HG03095 (cell line): ENCODE measurements around the gene CRIP2.

Experiments
- ATAC-seq: cut with Tn5 transposase; IDR thresholded peaks from one replicate; pipeline ENCODE4 v1.9.1; 2021; ENCODE audit warnings: moderate library complexity; ENCODE audit not compliant: unreplicated experiment

Gene CRIP2

DNA sequence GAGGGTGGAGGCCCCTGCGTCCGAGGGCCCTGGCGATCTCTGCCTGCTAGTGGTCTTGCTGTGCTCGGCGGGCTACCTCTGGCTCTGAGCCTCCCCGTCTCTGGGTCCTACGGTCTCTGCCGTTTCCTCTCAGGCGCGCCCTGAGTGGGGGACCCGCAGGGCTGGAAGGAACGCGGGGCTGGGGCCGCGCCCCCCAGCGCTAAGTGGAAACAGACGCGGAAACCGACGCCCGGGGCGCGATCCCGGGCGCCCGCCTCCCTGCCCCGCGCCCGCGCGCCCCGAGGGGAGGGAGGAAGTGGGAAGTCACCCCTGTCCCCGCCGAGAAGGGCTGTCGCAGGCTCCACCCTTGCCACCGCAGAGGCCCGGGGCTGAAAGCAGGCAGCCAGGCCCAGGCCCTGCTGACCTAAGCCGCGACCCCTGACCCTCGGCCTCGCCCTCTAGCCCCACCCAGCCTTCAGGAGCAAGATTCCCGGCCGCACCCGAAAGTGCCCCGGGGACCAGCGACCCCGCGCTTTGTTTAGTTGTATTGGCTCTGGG lies 12.9 kb downstream of the CRIP2 start:
- ATAC-seq: no peak

- no peak for ATAC-seq
These were observed 13.6 kb downstream of the CRIP2 start for GRCh38 chr14:105487986-105488777.

GRCh38 chr14:105488781-105489541 lies 14.3 kb downstream of the CRIP2 start:
- ATAC-seq: no peak

- ATAC-seq: no peak
These were observed 15.1 kb downstream of the CRIP2 start for GRCh38 chr14:105489542-105490266.

- ATAC-seq: peak; percentile 0
These were observed 15.6 kb downstream of the CRIP2 start for GRCh38 chr14:105490267-105490571.

GRCh38 chr14:105490572-105491365 lies 16.1 kb downstream of the CRIP2 start, which contains the start of gene TEDC1:
Gene TEDC1, plus strand, starts transcription at chr14:105491246. Its CDS starts 130 bp downstream, at chr14:105491376.
- ATAC-seq: peak; percentile 66

GRCh38 chr14:105491366-105491973 lies 16.8 kb downstream of the CRIP2 start:
- no peak for ATAC-seq

- no peak for ATAC-seq
These were observed 17.7 kb downstream of the CRIP2 start for GRCh38 chr14:105492031-105492970.

DNA sequence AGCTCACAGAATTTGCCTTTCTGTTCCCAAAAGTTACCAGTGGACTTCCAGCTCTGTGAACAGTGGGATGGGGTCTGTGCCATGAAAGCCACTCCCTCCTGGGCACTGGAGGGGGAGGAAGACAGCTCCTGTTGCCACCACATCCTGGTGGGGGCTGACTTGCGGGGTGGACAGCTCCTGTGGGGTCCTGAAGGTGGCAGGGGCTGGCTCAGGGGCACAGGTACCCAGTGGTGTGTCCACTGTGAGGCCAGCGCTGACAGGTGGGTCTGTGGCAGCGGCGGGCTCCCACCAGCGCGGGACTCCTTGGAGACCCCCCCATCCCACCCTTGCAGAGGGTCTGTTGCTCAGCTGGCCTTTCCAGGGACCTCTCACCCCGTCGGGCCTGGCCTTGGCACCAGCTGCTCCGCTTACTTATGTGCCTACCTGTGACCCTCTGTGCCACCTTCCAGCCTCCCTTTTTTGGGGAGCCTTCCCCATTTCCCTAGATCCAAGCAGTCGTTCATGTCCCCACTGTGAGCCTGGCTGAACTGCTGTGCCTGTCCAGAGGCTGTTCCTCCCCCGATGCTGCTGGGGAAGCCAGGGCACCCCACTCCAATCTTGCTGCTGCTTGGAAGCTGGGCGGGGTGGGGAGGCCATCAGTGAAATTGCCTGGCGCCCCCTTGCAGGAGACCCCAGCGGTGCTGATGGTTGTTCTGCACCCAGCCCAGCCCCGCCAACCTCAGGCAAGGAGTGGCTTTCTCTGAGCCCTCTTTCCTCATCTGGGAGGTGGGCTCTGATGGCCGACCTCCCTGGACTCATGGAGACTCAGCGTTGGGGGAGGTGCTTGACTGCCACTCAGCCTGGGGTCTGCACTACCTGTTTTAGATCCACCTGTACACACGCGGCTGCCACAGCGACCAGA lies 18.6 kb downstream of the CRIP2 start:
- ATAC-seq: no peak

- ATAC-seq: no peak
These were observed 19.4 kb downstream of the CRIP2 start for GRCh38 chr14:105493921-105494605.

DNA sequence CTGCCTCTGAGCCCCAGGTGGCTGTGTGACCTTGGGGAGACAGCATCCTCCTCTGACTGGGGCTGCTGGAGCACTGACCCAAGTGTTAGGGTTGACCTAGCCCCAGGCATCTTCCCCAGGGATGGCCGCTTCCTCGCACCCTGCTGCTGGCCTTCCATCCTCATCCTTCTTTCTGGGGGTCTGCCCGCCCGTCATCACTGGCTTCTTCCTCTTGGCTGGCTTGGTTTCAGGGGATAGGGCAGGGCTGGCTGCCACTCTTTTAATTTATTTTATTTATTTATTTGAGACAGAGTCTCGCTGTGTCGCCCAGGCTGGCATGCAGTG lies 19.9 kb downstream of the CRIP2 start:
- ATAC-seq: no peak

DNA sequence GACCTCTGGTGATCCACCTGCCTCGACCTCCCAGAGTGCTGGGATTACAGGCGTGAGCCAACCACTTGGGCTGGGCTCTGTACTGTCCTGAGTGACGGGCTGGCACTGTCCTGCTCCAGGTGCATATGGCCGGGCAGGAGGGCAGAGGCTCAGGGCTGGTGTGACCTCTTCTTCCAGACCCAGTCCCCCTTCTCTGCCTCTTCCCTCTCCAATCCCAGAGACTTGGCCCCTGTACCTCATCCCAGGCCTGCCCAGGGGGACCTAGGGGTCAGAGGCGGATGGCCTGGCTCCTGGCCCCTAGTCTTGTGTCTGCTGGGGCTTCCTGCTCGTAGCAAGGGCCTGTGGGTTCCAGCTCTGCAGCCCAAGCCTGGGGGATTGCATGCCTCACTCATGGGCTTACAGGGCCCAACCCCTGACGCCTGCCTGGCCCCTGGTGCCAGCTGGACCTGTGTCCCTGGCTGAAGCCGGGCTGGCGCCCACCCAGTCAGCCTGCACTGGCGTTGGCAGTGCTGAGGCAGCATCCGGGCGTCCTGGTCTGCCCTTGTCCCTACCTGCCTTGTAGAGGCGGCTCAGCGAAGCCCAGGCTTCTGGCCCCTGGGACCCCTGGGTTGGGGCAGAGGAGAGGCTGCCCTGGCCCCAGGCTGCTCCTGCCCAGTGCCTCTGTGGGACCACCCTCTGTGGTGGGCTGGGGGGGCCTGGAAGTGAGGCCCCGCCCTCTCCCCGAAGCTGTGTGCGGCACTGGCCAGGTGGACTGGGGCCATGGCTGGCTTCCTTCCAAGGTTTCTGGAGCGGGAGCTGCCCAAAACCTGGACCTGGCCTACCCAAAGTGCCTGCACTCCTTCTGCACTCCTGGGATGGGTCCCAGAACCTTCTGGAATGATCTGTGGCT lies 20.7 kb downstream of the CRIP2 start:
- ATAC-seq: no peak

- no peak for ATAC-seq
These were observed 21.6 kb downstream of the CRIP2 start for GRCh38 chr14:105495990-105496830.

- no peak for ATAC-seq
These were observed 22.4 kb downstream of the CRIP2 start for GRCh38 chr14:105496831-105497591.
